ENCODE measurements around the gene KRT28.

Gene KRT28

DNA sequence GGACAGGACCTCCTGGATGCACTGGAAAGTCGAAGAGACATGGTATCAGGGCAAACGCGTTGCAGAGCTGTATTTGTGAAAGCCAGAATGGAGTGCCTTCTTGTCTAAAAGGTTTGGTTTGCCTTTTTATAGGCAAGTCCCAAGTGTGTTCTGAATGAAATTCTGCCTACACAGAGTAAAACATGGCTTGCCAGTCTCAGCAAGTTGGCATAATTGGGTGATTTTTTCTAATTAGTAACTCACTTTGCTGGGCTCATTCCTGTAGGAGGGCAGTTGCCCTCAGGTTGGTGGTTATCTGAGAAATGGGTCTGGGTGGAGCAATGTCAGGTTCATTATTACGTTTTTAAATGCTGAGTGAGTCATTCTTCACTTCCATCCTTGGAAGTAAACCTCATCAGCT is 44.5 kb downstream of the KRT28 start, which contains the start of gene KRT25:
TSS of gene KRT25 (minus strand) at position 101 of the 400 bp plus-strand sequence. CDS start at position 41, 60 bp downstream.
- Histone ChIP-seq H3K4me3 (ENCODE audit: low read depth, low read length) (no peak within 1 kb of the TSS), H3K9me3 (ENCODE audit: control insufficient read depth, insufficient read depth, low read depth, low read length) (no peaks in the 10 kb centered on the region), H3K36me3 (ENCODE audit: control insufficient read depth in 2 of 2, insufficient read depth in 1 of 2, low read length in 2 of 2) (no peaks in the 10 kb centered on the region), H3K27ac (ENCODE audit: extremely low read depth, low read depth, low read length) (no peak within 1 kb of the TSS), H3K4me1 (ENCODE audit: control insufficient read depth, insufficient read depth, low read length) (no peaks in the 10 kb centered on the region)
- CTCF ChIA-PET = interaction anchor here (0.8 to 0.9 kb wide), 3 partner anchors 63 to 911 kb away, joined by 3 read pairs; no protein-coding TSS in a partner anchor
- TF ChIP-seq, protein P1, sequence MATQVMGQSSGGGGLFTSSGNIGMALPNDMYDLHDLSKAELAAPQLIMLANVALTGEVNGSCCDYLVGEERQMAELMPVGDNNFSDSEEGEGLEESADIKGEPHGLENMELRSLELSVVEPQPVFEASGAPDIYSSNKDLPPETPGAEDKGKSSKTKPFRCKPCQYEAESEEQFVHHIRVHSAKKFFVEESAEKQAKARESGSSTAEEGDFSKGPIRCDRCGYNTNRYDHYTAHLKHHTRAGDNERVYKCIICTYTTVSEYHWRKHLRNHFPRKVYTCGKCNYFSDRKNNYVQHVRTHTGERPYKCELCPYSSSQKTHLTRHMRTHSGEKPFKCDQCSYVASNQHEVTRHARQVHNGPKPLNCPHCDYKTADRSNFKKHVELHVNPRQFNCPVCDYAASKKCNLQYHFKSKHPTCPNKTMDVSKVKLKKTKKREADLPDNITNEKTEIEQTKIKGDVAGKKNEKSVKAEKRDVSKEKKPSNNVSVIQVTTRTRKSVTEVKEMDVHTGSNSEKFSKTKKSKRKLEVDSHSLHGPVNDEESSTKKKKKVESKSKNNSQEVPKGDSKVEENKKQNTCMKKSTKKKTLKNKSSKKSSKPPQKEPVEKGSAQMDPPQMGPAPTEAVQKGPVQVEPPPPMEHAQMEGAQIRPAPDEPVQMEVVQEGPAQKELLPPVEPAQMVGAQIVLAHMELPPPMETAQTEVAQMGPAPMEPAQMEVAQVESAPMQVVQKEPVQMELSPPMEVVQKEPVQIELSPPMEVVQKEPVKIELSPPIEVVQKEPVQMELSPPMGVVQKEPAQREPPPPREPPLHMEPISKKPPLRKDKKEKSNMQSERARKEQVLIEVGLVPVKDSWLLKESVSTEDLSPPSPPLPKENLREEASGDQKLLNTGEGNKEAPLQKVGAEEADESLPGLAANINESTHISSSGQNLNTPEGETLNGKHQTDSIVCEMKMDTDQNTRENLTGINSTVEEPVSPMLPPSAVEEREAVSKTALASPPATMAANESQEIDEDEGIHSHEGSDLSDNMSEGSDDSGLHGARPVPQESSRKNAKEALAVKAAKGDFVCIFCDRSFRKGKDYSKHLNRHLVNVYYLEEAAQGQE (tag by site-specific recombination; IDR thresholded peaks at IDR 0.05) = no peak
- no peak for TF ChIP-seq ZNF302 (tag by site-specific recombination; IDR thresholded peaks at IDR 0.05; ENCODE audit: low read depth)
- no peak for TF ChIP-seq ZNF544 (tag by site-specific recombination; IDR thresholded peaks at IDR 0.05)
- no peak for TF ChIP-seq KLF8 (tag by site-specific recombination; IDR thresholded peaks at IDR 0.05)
- no peak for TF ChIP-seq ZBTB17 (tag by site-specific recombination; IDR thresholded peaks at IDR 0.05)
- TF ChIP-seq ZNF585B (tag by site-specific recombination; IDR thresholded peaks at IDR 0.05) = no peak
- TF ChIP-seq MYNN (tag by site-specific recombination; IDR thresholded peaks at IDR 0.05; ENCODE audit: borderline replicate concordance) = no peak
- TF ChIP-seq EGR2 (tag by site-specific recombination; IDR thresholded peaks at IDR 0.05; ENCODE audit: low read depth) = no peak
- TF ChIP-seq, protein P2, sequence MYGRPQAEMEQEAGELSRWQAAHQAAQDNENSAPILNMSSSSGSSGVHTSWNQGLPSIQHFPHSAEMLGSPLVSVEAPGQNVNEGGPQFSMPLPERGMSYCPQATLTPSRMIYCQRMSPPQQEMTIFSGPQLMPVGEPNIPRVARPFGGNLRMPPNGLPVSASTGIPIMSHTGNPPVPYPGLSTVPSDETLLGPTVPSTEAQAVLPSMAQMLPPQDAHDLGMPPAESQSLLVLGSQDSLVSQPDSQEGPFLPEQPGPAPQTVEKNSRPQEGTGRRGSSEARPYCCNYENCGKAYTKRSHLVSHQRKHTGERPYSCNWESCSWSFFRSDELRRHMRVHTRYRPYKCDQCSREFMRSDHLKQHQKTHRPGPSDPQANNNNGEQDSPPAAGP (tag by site-specific recombination; IDR thresholded peaks at IDR 0.05) = no peak
- no peak for TF ChIP-seq ZNF274 (IDR thresholded peaks at IDR 0.05; ENCODE audit: low read length)
- TF ChIP-seq ZNF274 (tag by site-specific recombination; IDR thresholded peaks at IDR 0.05; ENCODE audit: borderline replicate concordance) = no peak
- no peak for TF ChIP-seq ZFP37 (tag by site-specific recombination; IDR thresholded peaks at IDR 0.05)
- no peak for TF ChIP-seq ZNF426 (tag by site-specific recombination; IDR thresholded peaks at IDR 0.05)
- no peak for TF ChIP-seq ZNF366 (tag by site-specific recombination; conservative IDR thresholded peaks at IDR 0.05)
- TF ChIP-seq OSR2 (tag by site-specific recombination; IDR thresholded peaks at IDR 0.05) = no peak
- no peak for TF ChIP-seq ZNF404 (tag by site-specific recombination; IDR thresholded peaks at IDR 0.05)
- TF ChIP-seq ZNF561 (tag by site-specific recombination; IDR thresholded peaks at IDR 0.05; ENCODE audit: borderline replicate concordance) = no peak
- TF ChIP-seq, protein P3, sequence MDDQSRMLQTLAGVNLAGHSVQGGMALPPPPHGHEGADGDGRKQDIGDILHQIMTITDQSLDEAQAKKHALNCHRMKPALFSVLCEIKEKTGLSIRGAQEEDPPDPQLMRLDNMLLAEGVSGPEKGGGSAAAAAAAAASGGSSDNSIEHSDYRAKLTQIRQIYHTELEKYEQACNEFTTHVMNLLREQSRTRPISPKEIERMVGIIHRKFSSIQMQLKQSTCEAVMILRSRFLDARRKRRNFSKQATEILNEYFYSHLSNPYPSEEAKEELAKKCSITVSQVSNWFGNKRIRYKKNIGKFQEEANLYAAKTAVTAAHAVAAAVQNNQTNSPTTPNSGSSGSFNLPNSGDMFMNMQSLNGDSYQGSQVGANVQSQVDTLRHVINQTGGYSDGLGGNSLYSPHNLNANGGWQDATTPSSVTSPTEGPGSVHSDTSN (CRISPR knock-in tag; IDR thresholded peaks at IDR 0.05) = no peak
- no peak for TF ChIP-seq ZNF140 (tag by site-specific recombination; IDR thresholded peaks at IDR 0.05)
- no peak for TF ChIP-seq ZNF843 (tag by site-specific recombination; IDR thresholded peaks at IDR 0.05)
- TF ChIP-seq, protein P4, sequence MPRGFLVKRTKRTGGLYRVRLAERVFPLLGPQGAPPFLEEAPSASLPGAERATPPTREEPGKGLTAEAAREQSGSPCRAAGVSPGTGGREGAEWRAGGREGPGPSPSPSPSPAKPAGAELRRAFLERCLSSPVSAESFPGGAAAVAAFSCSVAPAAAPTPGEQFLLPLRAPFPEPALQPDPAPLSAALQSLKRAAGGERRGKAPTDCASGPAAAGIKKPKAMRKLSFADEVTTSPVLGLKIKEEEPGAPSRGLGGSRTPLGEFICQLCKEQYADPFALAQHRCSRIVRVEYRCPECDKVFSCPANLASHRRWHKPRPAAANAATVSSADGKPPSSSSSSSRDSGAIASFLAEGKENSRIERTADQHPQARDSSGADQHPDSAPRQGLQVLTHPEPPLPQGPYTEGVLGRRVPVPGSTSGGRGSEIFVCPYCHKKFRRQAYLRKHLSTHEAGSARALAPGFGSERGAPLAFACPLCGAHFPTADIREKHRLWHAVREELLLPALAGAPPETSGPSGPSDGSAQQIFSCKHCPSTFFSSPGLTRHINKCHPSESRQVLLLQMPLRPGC (tag by site-specific recombination; IDR thresholded peaks at IDR 0.05) = no peak
- POLR2A ChIA-PET = no interaction called here
